Tibial nerve (tissue), 4 donors: ENCODE data around the gene PHRF1. TPM values are rescaled to one million over a fixed set of nuclear protein-coding genes. Genes with fewer than 3 reads are reported as not detected.

Source experiments
- DNase-seq, 2 donors: peaks; one replicate each; pipeline ENCODE4 v3.0.0-alpha.2; 2019; ENCODE audit warnings: low spot score in 2 of 2
- H3K27ac ChIP-seq, 4 donors: fragments of 200-600 bp; sonication (generic) in 3 of 4; one replicate each; pipeline ENCODE4 v1.5.1; 2017 to 2019; ENCODE audit warnings: mild to moderate bottlenecking in 1 of 4
- H3K27me3 ChIP-seq, 2 donors: fragments of 200-600 bp; sonication (generic) in 1 of 2; one replicate each; pipeline versions ENCODE4 v1.5.1 to v1.6.0; 2017 to 2019
- H3K36me3 ChIP-seq, 3 donors: fragments of 200-600 bp; sonication (generic); one replicate each; pipeline ENCODE4 v1.5.1; 2018 to 2019
- H3K4me1 ChIP-seq, 4 donors: fragments of 200-600 bp; sonication (generic) in 3 of 4; one replicate each; pipeline ENCODE4 v1.5.1; 2017 to 2019
- H3K4me3 ChIP-seq, 4 donors: fragments of 200-600 bp; sonication (generic) in 3 of 4; one replicate each; pipeline ENCODE4 v1.5.1; 2017 to 2019; ENCODE audit warnings: mild to moderate bottlenecking in 1 of 4, moderate library complexity in 1 of 4
- H3K9me3 ChIP-seq, 4 donors: fragments of 200-600 bp; sonication (generic) in 3 of 4; one replicate each; pipeline ENCODE4 v1.5.1; 2017 to 2019
- EP300 ChIP-seq, 2 donors: sonication (generic); formaldehyde crosslinking; IDR thresholded peaks; one replicate each; pipeline ENCODE4 v1.6.1; 2017; ENCODE audit warnings: antibody characterized with exemption in 2 of 2, mild to moderate bottlenecking in 1 of 2
- POLR2A ChIP-seq, 2 donors: fragments of 450-650 bp; IDR thresholded peaks; one replicate each; pipeline ENCODE4 v1.6.1; 2017; ENCODE audit warnings: antibody characterized with exemption in 2 of 2, mild to moderate bottlenecking in 2 of 2, moderate library complexity in 2 of 2
- WGBS, 2 donors: methylation state at CpG; one replicate each; pipeline ENCODE4 v1.1.5; 2018; 5-methylcytosine and 5-hydroxymethylcytosine counted together
- total RNA-seq, 4 donors: library from RNA; depleted of rRNA; stranded (reverse); fragments of >200 nt; gene quantifications; one replicate each; pipeline ENCODE4 v1.1.0, GENCODE V29; 2016
- TF ChIP-seq, protein P1 (sequence below), 5 experiments: fragments of 200-600 bp in 3 of 5; fragments of 450-650 bp in 2 of 5; sonication (generic) in 3 of 5; IDR thresholded peaks; one replicate each; pipeline ENCODE4 v1.5.1; 2016 to 2019; ENCODE audit warnings: antibody characterized with exemption in 5 of 5, mild to moderate bottlenecking in 3 of 5, moderate library complexity in 2 of 5

The PHRF1 gene
- total RNA-seq, 4 donors from 2014 or later = 27.1 to 49.2 (median 34.9) TPM

DNA sequence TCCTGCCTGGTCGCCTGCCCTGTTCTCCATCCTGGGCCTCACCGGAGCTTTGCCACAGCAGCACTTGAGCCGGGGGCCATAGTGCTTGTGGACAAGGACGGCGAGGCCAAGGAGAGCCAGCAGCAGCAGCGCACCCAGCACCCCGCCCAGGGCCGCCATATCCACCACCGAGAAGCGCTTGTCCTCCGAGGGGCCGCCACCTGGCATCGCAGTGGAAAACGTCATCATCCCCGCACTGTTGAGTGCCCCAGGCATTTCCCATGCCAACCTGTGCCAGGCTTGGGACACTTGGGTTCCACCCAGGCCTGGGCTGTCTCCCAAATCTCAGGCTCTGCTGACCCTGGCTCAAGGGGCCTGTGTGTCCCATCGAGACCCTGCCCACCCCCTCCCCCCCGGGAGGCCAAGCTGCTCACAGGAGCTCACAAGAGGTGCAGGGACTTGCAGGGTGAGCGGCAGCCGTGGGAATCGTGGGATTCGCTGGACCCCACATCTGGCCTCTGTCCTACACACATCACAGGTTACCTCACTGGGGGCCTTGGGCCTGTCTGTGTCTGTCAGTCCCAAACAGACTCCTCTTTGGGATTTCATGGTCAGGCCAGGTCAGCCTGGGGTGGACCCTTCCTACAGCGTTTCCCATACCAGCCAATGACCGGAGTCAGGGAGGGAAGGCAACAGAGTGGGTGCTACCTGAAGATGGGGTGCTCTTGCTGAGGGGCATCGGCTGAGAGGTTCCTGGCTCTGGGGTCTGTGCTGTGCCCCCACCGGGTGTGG, 41.8 kb downstream of the PHRF1 start:
- TF ChIP-seq, protein P1, sequence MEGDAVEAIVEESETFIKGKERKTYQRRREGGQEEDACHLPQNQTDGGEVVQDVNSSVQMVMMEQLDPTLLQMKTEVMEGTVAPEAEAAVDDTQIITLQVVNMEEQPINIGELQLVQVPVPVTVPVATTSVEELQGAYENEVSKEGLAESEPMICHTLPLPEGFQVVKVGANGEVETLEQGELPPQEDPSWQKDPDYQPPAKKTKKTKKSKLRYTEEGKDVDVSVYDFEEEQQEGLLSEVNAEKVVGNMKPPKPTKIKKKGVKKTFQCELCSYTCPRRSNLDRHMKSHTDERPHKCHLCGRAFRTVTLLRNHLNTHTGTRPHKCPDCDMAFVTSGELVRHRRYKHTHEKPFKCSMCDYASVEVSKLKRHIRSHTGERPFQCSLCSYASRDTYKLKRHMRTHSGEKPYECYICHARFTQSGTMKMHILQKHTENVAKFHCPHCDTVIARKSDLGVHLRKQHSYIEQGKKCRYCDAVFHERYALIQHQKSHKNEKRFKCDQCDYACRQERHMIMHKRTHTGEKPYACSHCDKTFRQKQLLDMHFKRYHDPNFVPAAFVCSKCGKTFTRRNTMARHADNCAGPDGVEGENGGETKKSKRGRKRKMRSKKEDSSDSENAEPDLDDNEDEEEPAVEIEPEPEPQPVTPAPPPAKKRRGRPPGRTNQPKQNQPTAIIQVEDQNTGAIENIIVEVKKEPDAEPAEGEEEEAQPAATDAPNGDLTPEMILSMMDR (IDR thresholded peaks at IDR 0.05) = no peak
- TF ChIP-seq POLR2A (IDR thresholded peaks at IDR 0.05) (no peak), EP300 (IDR thresholded peaks at IDR 0.05) (no peak)

DNA sequence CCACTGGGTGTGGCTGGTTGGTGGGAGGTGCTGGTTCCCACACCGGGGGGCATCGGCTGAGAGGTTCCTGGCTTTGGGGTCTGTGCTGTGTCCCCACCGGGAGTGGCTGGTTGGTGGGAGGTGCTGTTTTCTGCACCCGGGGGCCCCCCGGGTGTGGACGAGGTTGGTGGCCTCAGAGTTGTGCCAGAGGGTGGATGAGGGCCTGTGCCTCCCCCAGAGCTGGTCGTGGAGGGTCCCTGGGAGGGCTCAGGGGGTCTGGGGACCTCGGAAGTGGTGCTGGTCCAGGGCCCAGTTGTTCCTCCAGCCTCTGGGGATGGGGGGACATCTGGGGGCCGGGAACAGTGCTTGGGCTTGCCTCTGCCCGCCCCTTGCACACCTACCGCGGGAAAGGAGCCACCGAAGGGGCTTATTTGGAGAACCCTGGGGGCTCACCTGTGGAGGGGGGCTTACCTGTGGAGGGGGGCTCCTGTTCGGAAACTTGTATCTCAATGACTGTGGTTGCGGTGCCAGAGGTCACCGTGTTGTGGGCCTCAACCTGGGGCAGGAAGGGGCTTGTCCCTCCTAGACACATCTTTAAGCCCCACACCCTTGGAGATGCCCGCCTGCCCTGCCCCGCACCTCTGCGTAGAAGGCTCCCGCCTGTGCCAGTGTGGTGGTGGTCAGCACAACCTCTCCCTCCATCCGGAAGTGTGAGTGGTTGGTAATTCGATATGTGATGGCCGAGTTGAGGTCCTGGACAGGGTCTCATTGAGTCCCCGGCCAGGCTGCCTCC, 42.8 kb downstream of the PHRF1 start:
- H3K4me1 ChIP-seq = peaks cover 0 to 36% (median 12%) of the 10 kb centered on the region in 4 donors
- H3K27ac ChIP-seq = no peak overlapping the region
- TF ChIP-seq, protein P1 (IDR thresholded peaks at IDR 0.05) = no peak
- TF ChIP-seq EP300 (IDR thresholded peaks at IDR 0.05) (no peak), POLR2A (IDR thresholded peaks at IDR 0.05) (no peak)
- H3K4me3 ChIP-seq = no peak overlapping the region
- peaks cover 0 to 60% (median 0%) of the 10 kb centered on the region in 3 donors for H3K36me3 ChIP-seq
- peaks cover 0 to 17% of the 10 kb centered on the region in 2 donors for H3K27me3 ChIP-seq
- H3K9me3 ChIP-seq = no peaks in the 10 kb centered on the region
- WGBS, 2 donors = 84 to 88% methylated on average over 17 to 22 of the region's 24 CpGs
- no peak for DNase-seq

More for the DNA sequence above, 41.8 kb downstream of the PHRF1 start:
- Histone ChIP-seq H3K27ac (no peak overlapping the region), H3K27me3 (peaks cover 0 to 7% of the 10 kb centered on the region in 2 donors), H3K36me3 (peaks cover 0 to 58% (median 0%) of the 10 kb centered on the region in 3 donors), H3K4me1 (peaks cover 0 to 44% (median 17%) of the 10 kb centered on the region in 4 donors), H3K4me3 (no peak overlapping the region), H3K9me3 (no peaks in the 10 kb centered on the region)
- 91 to 94% methylated on average over 25 of the region's 25 CpGs for WGBS, 2 donors
- no peak for DNase-seq

DNA sequence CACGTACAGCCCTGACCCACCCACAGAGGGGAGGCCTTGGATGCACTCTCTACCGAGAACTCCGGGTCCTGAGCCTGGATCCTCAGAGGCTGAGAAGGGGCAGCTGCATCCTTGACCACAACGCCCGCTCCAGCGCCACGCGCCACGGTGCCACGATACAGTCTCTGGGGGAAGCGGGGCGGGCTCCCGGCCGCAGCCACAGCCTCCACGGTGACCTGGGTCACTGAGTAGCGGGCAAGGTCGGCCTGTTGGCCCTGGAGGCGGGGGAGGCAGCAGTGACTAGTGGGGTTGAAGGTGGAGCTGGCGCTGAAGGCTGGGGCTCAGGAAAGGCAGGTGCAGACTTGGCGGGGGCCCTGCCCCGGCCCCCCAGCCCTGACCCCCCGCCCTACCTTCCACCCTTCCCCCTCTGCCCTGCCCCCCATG, 43.4 kb downstream of the PHRF1 start:
- no peak for DNase-seq
- peaks cover 0 to 23% of the 10 kb centered on the region in 2 donors for H3K27me3 ChIP-seq
- TF ChIP-seq POLR2A (IDR thresholded peaks at IDR 0.05) (no peak), EP300 (IDR thresholded peaks at IDR 0.05) (no peak)
- TF ChIP-seq, protein P1 (IDR thresholded peaks at IDR 0.05) = no peak
- no peak overlapping the region for H3K4me3 ChIP-seq
- peaks cover 0 to 32% (median 7%) of the 10 kb centered on the region in 4 donors for H3K4me1 ChIP-seq
- H3K9me3 ChIP-seq = no peaks in the 10 kb centered on the region
- 82 to 90% methylated on average over 5 to 22 of the region's 22 CpGs for WGBS, 2 donors
- peaks cover 0 to 59% (median 0%) of the 10 kb centered on the region in 3 donors for H3K36me3 ChIP-seq
- H3K27ac ChIP-seq = no peak overlapping the region

DNA sequence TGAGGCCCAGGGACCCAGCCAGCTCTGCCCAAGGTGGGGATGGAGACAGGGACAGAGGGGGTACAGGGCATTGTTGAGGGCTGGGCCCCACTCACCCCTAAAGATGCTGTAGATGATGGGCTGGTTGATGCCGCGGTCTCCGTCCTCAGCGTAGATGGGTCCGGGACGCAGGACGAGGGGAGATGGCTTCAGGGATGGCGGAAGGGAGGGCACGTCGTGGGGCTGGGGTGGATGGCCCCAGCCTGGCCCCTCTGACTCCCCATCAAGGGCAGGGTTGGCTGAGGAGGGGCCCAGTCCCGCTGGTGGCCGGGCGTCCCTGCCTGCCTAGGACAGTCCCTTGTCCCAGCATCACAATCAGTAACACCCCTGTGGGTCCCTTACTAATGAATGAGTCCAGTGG, 43.9 kb downstream of the PHRF1 start:
- no peak for DNase-seq
- Histone ChIP-seq H3K36me3 (peaks cover 0 to 57% (median 0%) of the 10 kb centered on the region in 3 donors), H3K9me3 (no peaks in the 10 kb centered on the region), H3K27me3 (peaks cover 0 to 28% of the 10 kb centered on the region in 2 donors), H3K4me1 (peaks cover 0 to 32% (median 2%) of the 10 kb centered on the region in 4 donors), H3K27ac (no peak overlapping the region), H3K4me3 (no peak overlapping the region)
- WGBS, 2 donors = 93 to 95% methylated on average over 11 to 12 of the region's 13 CpGs
- TF ChIP-seq, protein P1 (IDR thresholded peaks at IDR 0.05) = no peak
- TF ChIP-seq EP300 (IDR thresholded peaks at IDR 0.05) (no peak), POLR2A (IDR thresholded peaks at IDR 0.05) (no peak)
